ENCODE measurements around the gene SLC6A20. TPM values are rescaled to one million over a fixed set of nuclear protein-coding genes. Genes with fewer than 3 reads are reported as not detected.
A peak's percentile ranks its signal among the peaks of the same experiment; 100 is the strongest.

SLC6A20 gene
- total and polyA plus RNA-seq, 7 donors = 0.16 to 1.4 (median 0.60) TPM; not detected in 4

DNA sequence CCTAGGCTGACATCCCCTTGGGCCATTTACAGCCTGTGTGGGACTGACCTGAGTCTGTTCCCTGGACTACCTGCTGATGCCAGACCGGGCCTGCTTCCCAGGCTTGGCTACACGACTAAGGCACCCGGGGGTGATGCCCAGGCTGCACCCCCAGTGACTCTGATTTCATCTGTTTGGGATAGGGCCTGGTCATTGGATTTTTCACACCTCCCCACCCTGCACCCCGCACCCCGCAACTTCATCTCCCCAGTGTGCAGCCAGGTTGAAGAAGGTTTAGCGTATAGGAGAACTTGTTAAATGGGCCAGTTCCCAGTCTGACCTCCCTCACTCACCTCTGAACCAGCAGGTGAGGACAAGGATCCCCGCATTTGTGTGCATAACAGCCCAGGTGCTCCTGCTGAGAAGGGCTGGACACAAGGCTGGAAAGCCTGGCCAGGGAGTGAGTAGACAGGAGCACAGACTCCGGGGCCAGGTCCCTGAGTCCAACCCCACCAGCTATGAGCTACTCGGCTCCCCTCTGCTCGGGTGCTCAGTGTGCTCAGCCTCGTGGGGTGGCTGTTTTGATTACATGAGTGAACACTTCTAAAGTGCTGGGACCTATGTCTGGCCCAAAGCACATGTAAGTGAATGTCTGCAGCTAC, 18.5 kb downstream of the SLC6A20 start:
- H3K9me3 ChIP-seq = no peaks in the 10 kb centered on the region
- H3K4me3 ChIP-seq = no peak overlapping the region
- 91 to 94% methylated on average over 11 of the region's 11 CpGs for WGBS, 2 donors
- no peaks in the 10 kb centered on the region for H3K4me1 ChIP-seq
- H3K27ac ChIP-seq = no peak overlapping the region
- H3K36me3 ChIP-seq = no peaks in the 10 kb centered on the region
- no peaks in the 10 kb centered on the region for H3K27me3 ChIP-seq
- no peak for TF ChIP-seq POLR2AphosphoS5 (IDR thresholded peaks at IDR 0.05)
- TF ChIP-seq POLR2A (IDR thresholded peaks at IDR 0.05) = no peak
- TF ChIP-seq, protein P1, sequence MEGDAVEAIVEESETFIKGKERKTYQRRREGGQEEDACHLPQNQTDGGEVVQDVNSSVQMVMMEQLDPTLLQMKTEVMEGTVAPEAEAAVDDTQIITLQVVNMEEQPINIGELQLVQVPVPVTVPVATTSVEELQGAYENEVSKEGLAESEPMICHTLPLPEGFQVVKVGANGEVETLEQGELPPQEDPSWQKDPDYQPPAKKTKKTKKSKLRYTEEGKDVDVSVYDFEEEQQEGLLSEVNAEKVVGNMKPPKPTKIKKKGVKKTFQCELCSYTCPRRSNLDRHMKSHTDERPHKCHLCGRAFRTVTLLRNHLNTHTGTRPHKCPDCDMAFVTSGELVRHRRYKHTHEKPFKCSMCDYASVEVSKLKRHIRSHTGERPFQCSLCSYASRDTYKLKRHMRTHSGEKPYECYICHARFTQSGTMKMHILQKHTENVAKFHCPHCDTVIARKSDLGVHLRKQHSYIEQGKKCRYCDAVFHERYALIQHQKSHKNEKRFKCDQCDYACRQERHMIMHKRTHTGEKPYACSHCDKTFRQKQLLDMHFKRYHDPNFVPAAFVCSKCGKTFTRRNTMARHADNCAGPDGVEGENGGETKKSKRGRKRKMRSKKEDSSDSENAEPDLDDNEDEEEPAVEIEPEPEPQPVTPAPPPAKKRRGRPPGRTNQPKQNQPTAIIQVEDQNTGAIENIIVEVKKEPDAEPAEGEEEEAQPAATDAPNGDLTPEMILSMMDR (IDR thresholded peaks at IDR 0.05) = no peak
- TF ChIP-seq EP300 (IDR thresholded peaks at IDR 0.05) = no peak
- peak; percentile 53 for DNase-seq
- intact Hi-C loops (cut with DNase I) = no loop called here

GRCh38 chr3:45777111-45777745, 19.1 kb downstream of the SLC6A20 start:
- intact Hi-C loops (cut with DNase I) = no loop called here
- no peak for TF ChIP-seq EP300 (IDR thresholded peaks at IDR 0.05)
- no peak for TF ChIP-seq POLR2A (IDR thresholded peaks at IDR 0.05)
- TF ChIP-seq, protein P1 (IDR thresholded peaks at IDR 0.05) = no peak
- TF ChIP-seq POLR2AphosphoS5 (IDR thresholded peaks at IDR 0.05) = no peak
- 88 to 92% methylated on average over 8 of the region's 8 CpGs for WGBS, 2 donors

GRCh38 chr3:45776611-45777010, 19.7 kb downstream of the SLC6A20 start:
- H3K27me3 ChIP-seq = no peaks in the 10 kb centered on the region
- no peak overlapping the region for H3K4me3 ChIP-seq
- DNase-seq = peak; percentile 64
- no peaks in the 10 kb centered on the region for H3K9me3 ChIP-seq
- H3K36me3 ChIP-seq = no peaks in the 10 kb centered on the region
- TF ChIP-seq, protein P1 (IDR thresholded peaks at IDR 0.05) = no peak
- TF ChIP-seq EP300 (IDR thresholded peaks at IDR 0.05) (no peak), POLR2A (IDR thresholded peaks at IDR 0.05) (no peak), POLR2AphosphoS5 (IDR thresholded peaks at IDR 0.05) (no peak)
- H3K4me1 ChIP-seq = no peaks in the 10 kb centered on the region
- intact Hi-C loops (cut with DNase I) = no loop called here
- no peak overlapping the region for H3K27ac ChIP-seq
- WGBS, 2 donors = 39 to 74% methylated on average over 8 of the region's 8 CpGs

More at GRCh38 chr3:45777111-45777745, 19.1 kb downstream of the SLC6A20 start:
- Histone ChIP-seq H3K4me3 (no peak overlapping the region), H3K27me3 (no peaks in the 10 kb centered on the region), H3K27ac (no peak overlapping the region), H3K9me3 (no peaks in the 10 kb centered on the region), H3K4me1 (no peaks in the 10 kb centered on the region), H3K36me3 (no peaks in the 10 kb centered on the region)
- DNase-seq = no peak

- DNase-seq = no peak
- 15 to 62% methylated on average over 3 of the region's 3 CpGs for WGBS, 2 donors
- H3K27me3 ChIP-seq = no peaks in the 10 kb centered on the region
- H3K9me3 ChIP-seq = no peaks in the 10 kb centered on the region
- TF ChIP-seq, protein P1 (IDR thresholded peaks at IDR 0.05) = no peak
- TF ChIP-seq EP300 (IDR thresholded peaks at IDR 0.05) (no peak), POLR2A (IDR thresholded peaks at IDR 0.05) (no peak), POLR2AphosphoS5 (IDR thresholded peaks at IDR 0.05) (no peak)
- no peaks in the 10 kb centered on the region for H3K4me1 ChIP-seq
- H3K36me3 ChIP-seq = no peaks in the 10 kb centered on the region
- no peak overlapping the region for H3K27ac ChIP-seq
- intact Hi-C loops (cut with DNase I) = no loop called here
- H3K4me3 ChIP-seq = no peak overlapping the region
Measured at GRCh38 chr3:45776301-45776595, 20.1 kb downstream of the SLC6A20 start.

Data from sigmoid colon (tissue), 7 donors.